PC-9 (cell line): ENCODE results near the gene EFNA3. TPM values are rescaled to one million over a fixed set of nuclear protein-coding genes. Genes with fewer than 3 reads are reported as not detected.
A peak's percentile ranks its signal among the peaks of the same experiment; 100 is the strongest.

Source experiments
- BruUV-seq: library from RNA; stranded (reverse); fragments of 400-500 nt; replicated peaks from 2 replicates; lab custom pipeline; 2021; lab: Mats Ljungman, UMichigan
- CTCF ChIA-PET: fragments of 300-600 bp; sonication (Branson Sonifier 250); formaldehyde crosslinking; loops from one replicate; lab custom pipeline; 2022; ENCODE audit warnings: antibody characterized with exemption; lab: Charles Lee
- POLR2A ChIA-PET: fragments of 300-600 bp; sonication (Branson Sonifier 250); formaldehyde crosslinking; loops from one replicate; lab custom pipeline; 2022; ENCODE audit warnings: antibody characterized with exemption; ENCODE audit not compliant: unreplicated experiment; lab: Charles Lee
- DNase-seq, 2 experiments: peaks; one replicate each; pipeline versions ENCODE4 v3.0.0 to v3.0.0-alpha.2; 2015 to 2022; ENCODE audit warnings: mixed read lengths in 1 of 2
- H2AFZ ChIP-seq: fragments of 200-600 bp; sonication (generic); 2 replicates; pipeline ENCODE4 v1.8.1; 2017; ENCODE audit warnings: antibody characterized with exemption
- H3F3A ChIP-seq: fragments of 200-600 bp; sonication (generic); 2 replicates; pipeline ENCODE4 v1.8.1; 2017; ENCODE audit warnings: antibody characterized with exemption, mild to moderate bottlenecking, low read depth; ENCODE audit not compliant: insufficient read depth
- H3K27ac ChIP-seq: fragments of 200-600 bp; sonication (generic); 2 replicates; pipeline ENCODE4 v1.6.1; 2016; ENCODE audit warnings: mixed run types
- H3K27me3 ChIP-seq: fragments of 200-600 bp; sonication (generic); 2 replicates; pipeline ENCODE4 v1.6.1; 2016; ENCODE audit warnings: low read depth, mixed run types; ENCODE audit not compliant: insufficient read depth
- H3K36me3 ChIP-seq: fragments of 200-600 bp; sonication (generic); 2 replicates; pipeline ENCODE4 v1.6.1; 2016; ENCODE audit warnings: low read depth, mixed run types
- H3K4me1 ChIP-seq: fragments of 200-600 bp; sonication (generic); replicated peaks from 2 replicates; pipeline ENCODE4 v1.6.1; 2016; ENCODE audit warnings: mixed run types; ENCODE audit not compliant: insufficient read depth
- H3K4me2 ChIP-seq: fragments of 200-600 bp; sonication (generic); 2 replicates; pipeline ENCODE4 v1.6.1; 2017; ENCODE audit warnings: mixed run types
- H3K4me3 ChIP-seq: fragments of 200-600 bp; sonication (generic); 2 replicates; pipeline ENCODE4 v1.6.1; 2016; ENCODE audit warnings: mixed run types
- H3K79me2 ChIP-seq: fragments of 200-600 bp; sonication (generic); 2 replicates; pipeline ENCODE4 v1.6.1; 2017; ENCODE audit warnings: low read depth, mixed run types
- H3K9me2 ChIP-seq: fragments of 200-600 bp; sonication (generic); 2 replicates; pipeline ENCODE4 v1.8.1; 2017; ENCODE audit warnings: mild to moderate bottlenecking; ENCODE audit not compliant: insufficient read depth
- H3K9me3 ChIP-seq: fragments of 200-600 bp; sonication (generic); 2 replicates; pipeline ENCODE4 v1.8.1; 2016; ENCODE audit warnings: low read depth; ENCODE audit not compliant: insufficient read depth
- H4K20me1 ChIP-seq: fragments of 200-600 bp; sonication (generic); 2 replicates; pipeline ENCODE4 v1.8.1; 2017; ENCODE audit not compliant: insufficient read depth
- EZH2 ChIP-seq: fragments of 200-600 bp; sonication (generic); IDR thresholded peaks from 2 replicates; pipeline ENCODE4 v1.8.0; 2017; ENCODE audit warnings: antibody characterized with exemption, low read depth
- intact Hi-C: fragments of 100-400 bp; cut with micrococcal nuclease; formaldehyde crosslinking; loops from one replicate; pipeline ENCODE4 v1.10.0; 2022; ENCODE audit not compliant: unreplicated experiment
- total RNA-seq: library from RNA; stranded (reverse); gene quantifications from 2 replicates; pipeline ENCODE4 v1.2.3, GENCODE V29; 2021
- TF ChIP-seq, protein P1 (sequence below): fragments of 200-600 bp; sonication (generic); conservative IDR thresholded peaks from 2 replicates; pipeline ENCODE4 v1.6.1; 2017; ENCODE audit warnings: mixed run types, antibody characterized with exemption, mild to moderate bottlenecking, moderate library complexity

The EFNA3 gene
- total RNA-seq, 1 experiment from 2014 or later, result 6.7 TPM

DNA sequence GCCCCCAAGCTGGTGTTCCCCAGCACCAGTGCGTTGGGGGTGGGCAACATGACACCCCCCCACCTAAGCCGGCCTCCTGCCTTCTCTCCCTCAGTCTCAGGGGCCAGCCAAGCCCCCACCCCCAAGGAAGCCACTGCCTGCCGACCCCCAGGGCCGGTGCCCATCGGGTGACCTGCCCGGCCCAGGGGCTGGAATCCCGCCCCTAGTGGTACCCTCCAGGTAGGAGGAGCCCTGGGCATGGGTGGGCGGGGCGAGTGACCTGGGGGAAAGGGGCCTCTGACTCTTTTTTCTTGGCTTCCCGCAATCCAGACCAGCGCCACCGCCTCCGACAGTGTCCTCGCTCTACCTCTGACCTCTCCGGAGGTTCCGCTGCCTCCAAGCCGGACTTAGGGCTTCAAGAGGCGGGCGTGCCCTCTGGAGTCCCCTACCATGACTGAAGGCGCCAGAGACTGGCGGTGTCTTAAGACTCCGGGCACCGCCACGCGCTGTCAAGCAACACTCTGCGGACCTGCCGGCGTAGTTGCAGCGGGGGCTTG lies 16.4 kb upstream of the EFNA3 start:
- BruUV-seq, result no TSS peak
- peaks cover 24% of the 10 kb centered on the region; the same call in 1 of the 2 replicates for H3F3A ChIP-seq
- H4K20me1 ChIP-seq, result peaks cover 7% of the 10 kb centered on the region
- DNase-seq, result no peak
- intact Hi-C loops, result loop anchor here (5.0 kb wide), 2 partner anchors 395 to 505 kb away; partner anchors contain the start of gene UBE2Q1
- TF ChIP-seq, protein P1, sequence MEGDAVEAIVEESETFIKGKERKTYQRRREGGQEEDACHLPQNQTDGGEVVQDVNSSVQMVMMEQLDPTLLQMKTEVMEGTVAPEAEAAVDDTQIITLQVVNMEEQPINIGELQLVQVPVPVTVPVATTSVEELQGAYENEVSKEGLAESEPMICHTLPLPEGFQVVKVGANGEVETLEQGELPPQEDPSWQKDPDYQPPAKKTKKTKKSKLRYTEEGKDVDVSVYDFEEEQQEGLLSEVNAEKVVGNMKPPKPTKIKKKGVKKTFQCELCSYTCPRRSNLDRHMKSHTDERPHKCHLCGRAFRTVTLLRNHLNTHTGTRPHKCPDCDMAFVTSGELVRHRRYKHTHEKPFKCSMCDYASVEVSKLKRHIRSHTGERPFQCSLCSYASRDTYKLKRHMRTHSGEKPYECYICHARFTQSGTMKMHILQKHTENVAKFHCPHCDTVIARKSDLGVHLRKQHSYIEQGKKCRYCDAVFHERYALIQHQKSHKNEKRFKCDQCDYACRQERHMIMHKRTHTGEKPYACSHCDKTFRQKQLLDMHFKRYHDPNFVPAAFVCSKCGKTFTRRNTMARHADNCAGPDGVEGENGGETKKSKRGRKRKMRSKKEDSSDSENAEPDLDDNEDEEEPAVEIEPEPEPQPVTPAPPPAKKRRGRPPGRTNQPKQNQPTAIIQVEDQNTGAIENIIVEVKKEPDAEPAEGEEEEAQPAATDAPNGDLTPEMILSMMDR, result no peak
- TF ChIP-seq EZH2, result no peak
- H3K4me1 ChIP-seq, result peaks cover 10% of the 10 kb centered on the region
- no peaks in the 10 kb centered on the region for H3K9me2 ChIP-seq
- H3K36me3 ChIP-seq, result peaks cover 14% of the 10 kb centered on the region; the same call in 1 of the 2 replicates
- H3K27ac ChIP-seq, result no peak overlapping the region
- no peaks in the 10 kb centered on the region for H3K9me3 ChIP-seq
- H3K4me3 ChIP-seq, result no peak overlapping the region
- H2AFZ ChIP-seq, result no peak overlapping the region
- no peak overlapping the region for H3K4me2 ChIP-seq
- H3K27me3 ChIP-seq, result no peaks in the 10 kb centered on the region
- H3K79me2 ChIP-seq, result peaks cover 13% of the 10 kb centered on the region
- ChIA-PET POLR2A (no interaction called here), CTCF (interaction anchor here (0.8 kb wide), 1 partner anchor 17 kb away, joined by 3 read pairs; no protein-coding TSS in a partner anchor)

GRCh38 chr1:155062702-155063411 lies 15.8 kb upstream of the EFNA3 start:
- peaks cover 13% of the 10 kb centered on the region; the same call in 1 of the 2 replicates for H3K36me3 ChIP-seq
- POLR2A ChIA-PET, result interaction anchor here (0.7 kb wide), 1 partner anchor 65 kb away, joined by 6 read pairs; no protein-coding TSS in a partner anchor
- DNase-seq, result no peak
- CTCF ChIA-PET, result no interaction called here
- intact Hi-C loops, result loop anchor here (1.0 to 5.0 kb wide), 3 partner anchors 21 to 506 kb away; partner anchors contain the start of gene UBE2Q1
- peak overlapping the region; percentile 74; the same call in 1 of the 2 replicates for H3K4me3 ChIP-seq
- peak overlapping the region; percentile 80 for H3K4me2 ChIP-seq
- H4K20me1 ChIP-seq, result peaks cover 7% of the 10 kb centered on the region
- H3K4me1 ChIP-seq, result peaks cover 10% of the 10 kb centered on the region
- H3K27ac ChIP-seq, result no peak overlapping the region
- peaks cover 24% of the 10 kb centered on the region; the same call in 1 of the 2 replicates for H3F3A ChIP-seq
- TF ChIP-seq EZH2, result no peak
- TF ChIP-seq, protein P1, result no peak
- no peaks in the 10 kb centered on the region for H3K27me3 ChIP-seq
- peaks cover 13% of the 10 kb centered on the region for H3K79me2 ChIP-seq
- no peaks in the 10 kb centered on the region for H3K9me3 ChIP-seq
- H2AFZ ChIP-seq, result no peak overlapping the region
- H3K9me2 ChIP-seq, result no peaks in the 10 kb centered on the region
- no TSS peak for BruUV-seq

DNA sequence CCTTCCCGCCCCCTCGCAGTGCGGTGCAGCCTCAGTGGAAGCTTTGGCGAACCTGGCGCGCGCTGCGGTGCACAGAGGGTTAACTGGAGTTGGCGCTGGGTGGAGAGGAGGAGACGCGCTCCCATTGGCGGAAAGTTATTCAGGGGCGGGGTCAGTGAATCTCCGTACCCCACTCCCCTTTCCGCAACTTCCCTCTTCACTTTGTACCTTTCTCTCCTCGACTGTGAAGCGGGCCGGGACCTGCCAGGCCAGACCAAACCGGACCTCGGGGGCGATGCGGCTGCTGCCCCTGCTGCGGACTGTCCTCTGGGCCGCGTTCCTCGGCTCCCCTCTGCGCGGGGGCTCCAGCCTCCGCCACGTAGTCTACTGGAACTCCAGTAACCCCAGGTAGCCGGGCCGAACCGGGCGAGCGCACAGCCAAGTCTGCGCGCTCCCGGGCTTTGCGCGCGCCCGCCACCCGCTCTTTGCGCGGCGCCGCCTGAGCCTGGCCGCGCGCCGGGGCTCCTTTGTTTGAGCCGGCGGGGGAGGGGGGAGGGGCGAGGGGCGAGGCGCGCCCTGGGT lies 15.0 kb upstream of the EFNA3 start, which contains the start of gene EFNA4:
Gene EFNA4 (plus strand): TSS at position 191 of the 561 bp plus-strand sequence. CDS start 84 bp downstream, at position 275.
- ChIA-PET POLR2A (interaction anchor here (0.6 to 0.7 kb wide), 3 partner anchors 65 to 92 kb away, joined by 3 to 6 read pairs (median 4); no protein-coding TSS in a partner anchor), CTCF (no interaction called here)
- DNase-seq, result peak; percentile 79 to 82
- Histone ChIP-seq H3K9me2 (no peaks in the 10 kb centered on the region), H3K79me2 (peaks cover 13% of the 10 kb centered on the region), H3K36me3 (peaks cover 6% of the 10 kb centered on the region; the same call in 1 of the 2 replicates), H3K9me3 (no peaks in the 10 kb centered on the region), H3F3A (peaks cover 24% of the 10 kb centered on the region; the same call in 1 of the 2 replicates), H3K27me3 (no peaks in the 10 kb centered on the region), H3K4me1 (peaks cover 10% of the 10 kb centered on the region), H3K4me3 (peak within 1 kb of the TSS; percentile 74), H3K4me2 (peak within 1 kb of the TSS; percentile 80), H2AFZ (peak within 1 kb of the TSS; percentile 77), H3K27ac (no peak within 1 kb of the TSS), H4K20me1 (peaks cover 7% of the 10 kb centered on the region)
- TF ChIP-seq, protein P1, result no peak
- TF ChIP-seq EZH2, result no peak
- no TSS peak for BruUV-seq
- intact Hi-C loops, result loop anchor here (1.0 to 5.0 kb wide), 3 partner anchors 21 to 506 kb away; partner anchors contain the start of gene UBE2Q1
